Stimulated activated CD4-positive, alpha-beta T cell treated with anti-CD3 and anti-CD28 coated beads, Interleukin-1b, Interleukin-23, amount 100 ng/mL, for 4 hours (primary cell): ENCODE measurements around the gene MED31.
A peak's percentile ranks its signal among the peaks of the same experiment; 100 is the strongest.
"Not testable (repeated sequence)": the region's sequence is repeated elsewhere in the genome, so short reads cannot be mapped to it uniquely, and the experiment has no call there.

Source experiments
- DNase-seq, 2 donors: peaks; one replicate each; pipeline ENCODE4 v3.0.0-alpha.2; 2020; ENCODE audit warnings: low read depth in 2 of 2

The MED31 gene

GRCh38 chr17:6677158-6677831 lies 25.9 kb upstream of the MED31 start:
- no peak for DNase-seq

GRCh38 chr17:6676802-6677157 lies 25.4 kb upstream of the MED31 start:
- DNase-seq, result no peak

- no peak for DNase-seq
Observed at GRCh38 chr17:6675201-6675825, 23.9 kb upstream of the MED31 start.

GRCh38 chr17:6674586-6674985 lies 23.2 kb upstream of the MED31 start:
- no peak for DNase-seq

- no peak for DNase-seq
Observed at GRCh38 chr17:6671431-6671830, 20.0 kb upstream of the MED31 start.

GRCh38 chr17:6670999-6671398 lies 19.6 kb upstream of the MED31 start:
- DNase-seq, result no peak

GRCh38 chr17:6670571-6670970 lies 19.2 kb upstream of the MED31 start:
- DNase-seq, result no peak

- DNase-seq, result no peak
Observed at GRCh38 chr17:6669479-6670212, 18.2 kb upstream of the MED31 start.

- DNase-seq, result no peak
Observed at GRCh38 chr17:6668727-6669425, 17.5 kb upstream of the MED31 start.

- no peak for DNase-seq
Observed at GRCh38 chr17:6668219-6668618, 16.8 kb upstream of the MED31 start.

GRCh38 chr17:6667516-6667915 lies 16.1 kb upstream of the MED31 start:
- DNase-seq, result no peak

- DNase-seq, result no peak
Observed at GRCh38 chr17:6666557-6666956, 15.2 kb upstream of the MED31 start.

- peak in 1 of 2 donors; percentile 35 for DNase-seq
Observed at GRCh38 chr17:6666077-6666521, 14.7 kb upstream of the MED31 start.

GRCh38 chr17:6663200-6663599 lies 11.8 kb upstream of the MED31 start:
- DNase-seq, result not testable (repeated sequence)

GRCh38 chr17:6661464-6661848 lies 10.1 kb upstream of the MED31 start:
- DNase-seq, result no peak

GRCh38 chr17:6660805-6661463 lies 9.5 kb upstream of the MED31 start:
- no peak for DNase-seq

- DNase-seq, result no peak
Observed at GRCh38 chr17:6660101-6660500, 8.7 kb upstream of the MED31 start.

GRCh38 chr17:6658411-6658810 lies 7.0 kb upstream of the MED31 start:
- not testable (repeated sequence) for DNase-seq

GRCh38 chr17:6657633-6658287 lies 6.4 kb upstream of the MED31 start:
- DNase-seq, result no peak

- DNase-seq, result peak; percentile 42 to 54
Observed at GRCh38 chr17:6656797-6657632, 5.6 kb upstream of the MED31 start.
